Measurements from ENCODE around the gene GOLGA6L26. TPM values are rescaled to one million over a fixed set of nuclear protein-coding genes. Genes with fewer than 3 reads are reported as not detected.
"Not testable (repeated sequence)": the region's sequence is repeated elsewhere in the genome, so short reads cannot be mapped to it uniquely, and the experiment has no call there.

GOLGA6L26 gene
- total and polyA plus RNA-seq, 2 donors from 2014 or later: not detected

DNA sequence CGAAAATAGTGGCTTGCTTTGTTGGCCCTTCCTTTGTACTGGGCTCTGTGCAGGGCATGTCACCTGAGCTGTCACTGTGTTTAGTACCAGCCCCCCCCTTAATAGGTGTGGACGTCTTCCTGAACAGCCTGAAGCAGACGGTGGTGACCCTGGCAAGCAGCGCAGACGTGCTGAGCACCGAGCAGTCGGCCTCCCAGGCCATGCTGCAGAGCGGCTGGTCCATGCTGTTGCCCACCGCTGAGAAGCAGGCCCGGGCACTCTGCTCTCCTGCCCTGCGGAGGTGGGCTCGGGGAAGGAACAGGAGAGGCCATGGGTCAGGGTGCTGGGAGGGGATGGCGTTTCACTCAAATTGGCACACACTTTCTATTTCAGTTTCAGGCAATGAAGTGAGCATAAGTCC, 22.8 kb downstream of the GOLGA6L26 start:
- peak in 1 of 5 donors; percentile 71 for DNase-seq
- H3K36me3 ChIP-seq (ENCODE audit: control insufficient read depth in 2 of 3, insufficient read depth in 3 of 3, low read length in 3 of 3); H3K9me3 ChIP-seq (ENCODE audit: control insufficient read depth in 2 of 3, insufficient read depth in 1 of 3, low read length in 3 of 3); H3K27ac ChIP-seq (ENCODE audit: low read depth in 2 of 2, low read length in 2 of 2); H3K9ac ChIP-seq (ENCODE audit: low read length in 3 of 3); H3K4me3 ChIP-seq (ENCODE audit: low read length in 3 of 3); H3K4me1 ChIP-seq (ENCODE audit: control insufficient read depth in 2 of 3, insufficient read depth in 2 of 3, low read depth in 1 of 3, low read length in 3 of 3); FAIRE-seq; intact Hi-C loops (cut with DNase I); H3K27me3 ChIP-seq (ENCODE audit: control insufficient read depth, insufficient read depth, low read length): not testable (repeated sequence)

DNA sequence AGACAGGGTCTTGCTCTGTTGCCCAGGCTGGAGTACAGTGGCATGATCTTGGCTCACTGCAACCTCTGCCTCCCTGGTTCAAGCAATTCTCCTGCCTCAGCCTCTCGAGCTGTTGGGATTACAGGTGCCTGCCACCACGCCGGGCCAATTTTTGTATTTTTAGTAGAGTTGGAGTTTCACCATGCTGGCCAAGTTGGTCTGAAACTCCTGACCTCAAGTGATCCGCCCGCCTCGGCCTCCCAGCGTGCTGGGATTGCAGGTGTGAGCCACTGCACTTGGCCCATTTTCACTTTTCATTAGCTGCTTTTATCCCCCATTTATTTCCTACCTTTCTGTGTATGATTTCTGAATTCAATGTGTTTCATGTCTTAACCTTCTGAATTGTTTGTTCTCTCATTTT, 28.1 kb downstream of the GOLGA6L26 start:
- H3K9me3 ChIP-seq (ENCODE audit: control insufficient read depth in 2 of 3, insufficient read depth in 1 of 3, low read length in 3 of 3); intact Hi-C loops (cut with DNase I): not testable (repeated sequence)

DNA sequence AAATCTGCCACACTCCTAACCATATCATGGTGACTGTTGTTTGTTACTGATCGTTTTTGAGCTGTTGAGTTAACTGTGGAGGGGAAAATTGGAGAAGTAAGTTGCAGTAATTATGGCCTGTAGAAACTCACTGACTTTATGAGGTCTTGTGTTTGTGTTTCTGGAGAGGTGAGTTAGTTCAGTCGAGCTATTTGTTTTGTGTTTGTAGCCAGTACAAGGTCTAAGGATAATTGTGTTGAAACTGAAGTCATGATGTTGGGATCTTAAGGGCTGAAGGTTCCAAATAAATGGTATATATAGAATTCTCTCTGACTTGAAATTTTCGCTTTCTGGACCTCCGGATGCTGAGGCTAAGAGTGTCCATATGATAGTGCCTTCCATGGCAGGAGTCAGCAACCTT, 29.2 kb downstream of the GOLGA6L26 start:
- H3K4me1 ChIP-seq (ENCODE audit: control insufficient read depth in 2 of 3, insufficient read depth in 2 of 3, low read depth in 1 of 3, low read length in 3 of 3); intact Hi-C loops (cut with DNase I); H3K9ac ChIP-seq (ENCODE audit: low read length in 3 of 3); H3K9me3 ChIP-seq (ENCODE audit: control insufficient read depth in 2 of 3, insufficient read depth in 1 of 3, low read length in 3 of 3); H3K27me3 ChIP-seq (ENCODE audit: control insufficient read depth, insufficient read depth, low read length); H3K27ac ChIP-seq (ENCODE audit: low read depth in 2 of 2, low read length in 2 of 2); H3K36me3 ChIP-seq (ENCODE audit: control insufficient read depth in 2 of 3, insufficient read depth in 3 of 3, low read length in 3 of 3); FAIRE-seq: not testable (repeated sequence)
- peak in 2 of 5 donors; percentile 0 to 11 for DNase-seq
- H3K4me3 ChIP-seq (ENCODE audit: low read length in 3 of 3): peak overlapping the region in 1 of 3 donors; percentile 30

More for the DNA sequence above, 28.1 kb downstream of the GOLGA6L26 start:
- peak in 1 of 5 donors; percentile 28 for DNase-seq
- not testable (repeated sequence) for FAIRE-seq; H3K4me3 ChIP-seq (ENCODE audit: low read length in 3 of 3); H3K4me1 ChIP-seq (ENCODE audit: control insufficient read depth in 2 of 3, insufficient read depth in 2 of 3, low read depth in 1 of 3, low read length in 3 of 3); H3K36me3 ChIP-seq (ENCODE audit: control insufficient read depth in 2 of 3, insufficient read depth in 3 of 3, low read length in 3 of 3); H3K27me3 ChIP-seq (ENCODE audit: control insufficient read depth, insufficient read depth, low read length); H3K27ac ChIP-seq (ENCODE audit: low read depth in 2 of 2, low read length in 2 of 2); H3K9ac ChIP-seq (ENCODE audit: low read length in 3 of 3)

DNA sequence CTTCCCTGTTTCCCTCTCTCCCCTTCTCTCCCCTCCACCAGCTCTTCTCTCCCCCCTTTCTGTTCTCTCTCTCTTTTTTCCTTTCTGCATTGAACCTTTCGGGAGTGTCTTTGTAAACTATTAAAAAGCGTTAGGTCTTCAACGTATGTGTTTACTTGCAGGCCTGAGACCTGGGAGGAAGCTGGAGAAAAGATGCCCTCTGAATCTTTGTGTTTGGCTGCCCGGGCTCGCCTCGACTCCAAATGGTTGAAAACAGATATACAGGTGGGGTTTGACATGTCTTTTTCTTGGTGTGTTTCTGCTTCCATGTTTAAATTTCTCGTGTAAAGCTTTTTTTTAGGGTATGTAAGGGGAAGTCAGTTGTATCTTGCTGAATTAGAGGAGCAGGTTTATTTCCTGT, 29.7 kb downstream of the GOLGA6L26 start:
- H3K27ac ChIP-seq (ENCODE audit: low read depth in 2 of 2, low read length in 2 of 2); H3K4me1 ChIP-seq (ENCODE audit: control insufficient read depth in 2 of 3, insufficient read depth in 2 of 3, low read depth in 1 of 3, low read length in 3 of 3); H3K27me3 ChIP-seq (ENCODE audit: control insufficient read depth, insufficient read depth, low read length); H3K9me3 ChIP-seq (ENCODE audit: control insufficient read depth in 2 of 3, insufficient read depth in 1 of 3, low read length in 3 of 3); H3K36me3 ChIP-seq (ENCODE audit: control insufficient read depth in 2 of 3, insufficient read depth in 3 of 3, low read length in 3 of 3); FAIRE-seq; intact Hi-C loops (cut with DNase I): not testable (repeated sequence)
- peak in 1 of 5 donors; percentile 24 for DNase-seq
- Histone ChIP-seq H3K9ac (ENCODE audit: low read length in 3 of 3) (peak overlapping the region in 2 of 3 donors; percentile 26 to 49), H3K4me3 (ENCODE audit: low read length in 3 of 3) (peak overlapping the region; percentile 45 to 67 (median 55))

DNA sequence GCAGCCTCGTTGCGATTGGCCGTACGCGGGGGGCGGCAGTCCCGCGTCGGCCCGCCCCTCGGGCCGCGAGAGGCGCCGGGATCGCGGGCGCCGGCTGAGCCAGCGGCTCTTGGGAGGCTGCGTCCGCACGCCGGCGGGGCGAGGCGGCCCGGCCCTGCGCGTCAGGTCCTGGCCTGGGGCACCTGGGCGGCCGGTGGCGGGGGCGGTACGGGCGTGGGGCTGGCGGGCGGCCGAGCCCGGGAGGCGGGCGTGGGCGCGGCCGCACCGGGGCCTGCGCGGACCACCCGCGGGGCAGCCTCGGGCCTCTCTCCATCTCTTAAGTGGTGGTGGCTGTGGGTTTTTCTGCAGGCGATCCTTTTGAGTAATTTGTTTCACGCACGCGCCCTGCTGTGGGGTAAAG, 30.3 kb downstream of the GOLGA6L26 start:
- H3K27me3 ChIP-seq (ENCODE audit: control insufficient read depth, insufficient read depth, low read length); H3K9ac ChIP-seq (ENCODE audit: low read length in 3 of 3); intact Hi-C loops (cut with DNase I); H3K4me1 ChIP-seq (ENCODE audit: control insufficient read depth in 2 of 3, insufficient read depth in 2 of 3, low read depth in 1 of 3, low read length in 3 of 3); FAIRE-seq; H3K27ac ChIP-seq (ENCODE audit: low read depth in 2 of 2, low read length in 2 of 2); H3K9me3 ChIP-seq (ENCODE audit: control insufficient read depth in 2 of 3, insufficient read depth in 1 of 3, low read length in 3 of 3); H3K36me3 ChIP-seq (ENCODE audit: control insufficient read depth in 2 of 3, insufficient read depth in 3 of 3, low read length in 3 of 3): not testable (repeated sequence)
- peak overlapping the region in 2 of 3 donors; percentile 55 to 67 for H3K4me3 ChIP-seq (ENCODE audit: low read length in 3 of 3)
- DNase-seq: peak; percentile 0 to 83 (median 48)

DNA sequence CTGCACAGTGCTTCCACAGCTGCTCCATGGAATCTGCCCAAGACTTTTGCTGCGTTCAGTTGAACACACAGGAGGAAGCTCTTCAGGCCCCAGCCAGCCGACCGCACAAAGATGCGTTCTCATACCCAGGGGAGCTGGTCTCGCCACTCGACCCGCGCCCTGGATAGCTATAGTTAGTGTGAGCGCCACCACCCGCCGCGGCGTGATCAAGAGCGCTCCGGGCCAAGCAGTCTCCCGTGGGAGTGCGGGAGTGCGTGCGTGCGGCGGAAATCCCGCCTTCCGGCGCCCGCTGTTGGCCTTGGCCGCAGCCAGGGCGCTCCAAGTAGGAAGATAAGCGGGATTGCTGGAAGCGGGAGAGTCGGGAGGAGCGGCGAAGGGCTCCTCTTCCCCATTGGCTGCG, 30.8 kb downstream of the GOLGA6L26 start:
- H3K4me3 ChIP-seq (ENCODE audit: low read length in 3 of 3); FAIRE-seq; intact Hi-C loops (cut with DNase I); H3K9me3 ChIP-seq (ENCODE audit: control insufficient read depth in 2 of 3, insufficient read depth in 1 of 3, low read length in 3 of 3); H3K36me3 ChIP-seq (ENCODE audit: control insufficient read depth in 2 of 3, insufficient read depth in 3 of 3, low read length in 3 of 3); H3K27ac ChIP-seq (ENCODE audit: low read depth in 2 of 2, low read length in 2 of 2); H3K9ac ChIP-seq (ENCODE audit: low read length in 3 of 3); DNase-seq; H3K4me1 ChIP-seq (ENCODE audit: control insufficient read depth in 2 of 3, insufficient read depth in 2 of 3, low read depth in 1 of 3, low read length in 3 of 3); H3K27me3 ChIP-seq (ENCODE audit: control insufficient read depth, insufficient read depth, low read length): not testable (repeated sequence)

Other genes starting within 250 kb of the GOLGA6L26 start
- not detected for gene GOLGA6L1, start 197.4 kb downstream of the GOLGA6L26 start, total RNA-seq
- not detected for gene GOLGA6L1, start 197.4 kb downstream of the GOLGA6L26 start, polyA plus RNA-seq (ENCODE audit: insufficient read depth, low read depth, low replicate concordance)
- gene GOLGA8S, start 20.6 kb upstream of the GOLGA6L26 start, total RNA-seq: 0.60 TPM
- 0.13 TPM for gene GOLGA8S, start 20.6 kb upstream of the GOLGA6L26 start, polyA plus RNA-seq (ENCODE audit: insufficient read depth, low read depth, low replicate concordance)
- gene GOLGA6L2, start 113.0 kb upstream of the GOLGA6L26 start, total RNA-seq: not detected
- gene GOLGA6L2, start 113.0 kb upstream of the GOLGA6L26 start, polyA plus RNA-seq (ENCODE audit: insufficient read depth, low read depth, low replicate concordance): not detected
- gene MKRN3, start 231.5 kb upstream of the GOLGA6L26 start, total RNA-seq: not detected
- not detected for gene MKRN3, start 231.5 kb upstream of the GOLGA6L26 start, polyA plus RNA-seq (ENCODE audit: insufficient read depth, low read depth, low replicate concordance)

All from kidney (tissue), 11 donors.